B cell (primary cell): ENCODE results near the gene PGLYRP1.

Experiments
- CTCF ChIP-seq: fragments of 200-600 bp; IDR thresholded peaks from one replicate; pipeline ENCODE4 v1.8.0; 2022; ENCODE audit warnings: antibody characterized with exemption, mild to moderate bottlenecking
- EZH2 ChIP-seq: IDR thresholded peaks from 2 replicates; pipeline ENCODE4 v1.6.1; 2012; ENCODE audit warnings: borderline replicate concordance, low read depth, mild to moderate bottlenecking, moderate library complexity, low read length; ENCODE audit not compliant: insufficient read depth, poor library complexity, severe bottlenecking

DNA sequence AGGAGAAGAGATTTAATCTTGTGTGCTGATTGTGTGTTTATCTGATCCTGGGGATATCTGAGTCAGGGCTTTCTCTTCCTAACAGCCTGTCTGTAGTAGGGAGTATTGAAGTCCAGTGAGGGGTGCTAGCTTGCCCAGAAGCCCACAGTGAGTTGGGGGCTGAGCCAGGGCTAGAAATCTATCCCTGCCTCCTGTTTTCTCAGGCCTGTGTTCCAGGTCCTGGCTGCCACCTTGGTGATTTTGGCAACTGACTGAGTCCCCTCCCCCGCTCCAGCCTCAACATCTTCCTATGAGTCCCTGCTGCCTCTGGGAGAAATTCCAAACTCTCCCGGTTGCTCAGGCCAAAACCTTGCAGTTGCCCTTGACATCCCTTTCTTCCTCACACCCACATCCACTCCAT is 41.5 kb downstream of the PGLYRP1 start:
- TF ChIP-seq CTCF (no peak), EZH2 (no peak)
